Stomach (tissue), 9 donors: ENCODE data around the gene ERF. TPM values are rescaled to one million over a fixed set of nuclear protein-coding genes. Genes with fewer than 3 reads are reported as not detected.
A peak's percentile ranks its signal among the peaks of the same experiment; 100 is the strongest.

Source experiments
- DNase-seq, 2 donors: peaks; one replicate each; pipeline versions ENCODE4 v3.0.0 to v3.0.0-alpha.2; 2013 to 2019
- H3K27ac ChIP-seq, 5 donors: fragments of 200-600 bp in 4 of 5; sonication (generic) in 4 of 5; one replicate each; pipeline ENCODE4 v1.5.1; 2013 to 2019; ENCODE audit warnings: mild to moderate bottlenecking in 1 of 5, moderate library complexity in 1 of 5
- H3K27me3 ChIP-seq, 3 donors: fragments of 200-600 bp; sonication (generic); one replicate each; pipeline ENCODE4 v1.5.1; 2017 to 2019; ENCODE audit warnings: mixed run types in 1 of 3
- H3K36me3 ChIP-seq, 4 donors: fragments of 200-600 bp; sonication (generic); 1 replicate in 3 of 4; 2 replicates in 1 of 4; pipeline ENCODE4 v1.5.1; 2016 to 2019
- H3K4me1 ChIP-seq, 4 donors: fragments of 200-600 bp; sonication (generic); one replicate each; pipeline ENCODE4 v1.5.1; 2016 to 2019
- H3K4me3 ChIP-seq, 4 donors: fragments of 200-600 bp; sonication (generic) in 3 of 4; one replicate each; pipeline ENCODE4 v1.5.1; 2016 to 2019; ENCODE audit warnings: mild to moderate bottlenecking in 1 of 4
- H3K9me3 ChIP-seq, 4 donors: fragments of 200-600 bp; sonication (generic); one replicate each; pipeline ENCODE4 v1.5.1; 2016 to 2019
- CTCF ChIP-seq, 7 experiments: fragments of 450-650 bp in 4 of 7; fragments of 200-600 bp in 3 of 7; sonication (generic) in 3 of 7; IDR thresholded peaks; one replicate each; pipeline ENCODE4 v1.5.1; 2016 to 2019; ENCODE audit warnings: antibody characterized with exemption in 7 of 7, control low read depth in 2 of 7, mild to moderate bottlenecking in 1 of 7
- EP300 ChIP-seq: sonication (generic); formaldehyde crosslinking; IDR thresholded peaks from one replicate; pipeline ENCODE4 v1.6.1; 2017; ENCODE audit warnings: antibody characterized with exemption
- POLR2A ChIP-seq, 4 donors: fragments of 450-650 bp; IDR thresholded peaks; one replicate each; pipeline ENCODE4 v1.6.1; 2016; ENCODE audit warnings: antibody characterized with exemption in 4 of 4, control low read depth in 2 of 4, mild to moderate bottlenecking in 1 of 4, moderate library complexity in 1 of 4
- POLR2AphosphoS5 ChIP-seq, 3 donors: sonication (generic); formaldehyde crosslinking; IDR thresholded peaks; one replicate each; pipeline ENCODE4 v1.6.1; 2016; ENCODE audit warnings: antibody characterized with exemption in 3 of 3
- WGBS, 5 donors: extraction: QIAGEN DNeasy Blood & Tissue Kit in 3 of 5; methylation state at CpG; one replicate each; pipeline versions ENCODE4 v1.1.5 to v1.1.7; 2013 to 2018; 5-methylcytosine and 5-hydroxymethylcytosine counted together
- intact Hi-C: fragments of 100-400 bp; cut with DNase I; formaldehyde crosslinking; loops from one replicate; pipeline ENCODE4 v1.15.1; 2023; ENCODE audit warnings: low total_unique reads
- polyA plus RNA-seq, 3 donors: library from polyadenylated mRNA; stranded (reverse); fragments of 200-250 nt; gene quantifications; one replicate each; pipeline ENCODE4 v1.2.3, GENCODE V29; 2013
- total RNA-seq, 5 donors: library from RNA; depleted of rRNA; stranded (reverse); fragments of >200 nt; gene quantifications; one replicate each; pipeline versions ENCODE4 v1.1.0 to v1.2.3, GENCODE V29; 2014 to 2016
- donor health status: healthy with polysubstance abuse.
- donor health status: Bipolar disorder and iron deficiency.
- donor health status: healthy.

ERF gene
- total and polyA plus RNA-seq, 8 donors: 11.6 to 118 (median 30.8) TPM

- peak overlapping the region; percentile 93 to 100 (median 95) for H3K27ac ChIP-seq
- WGBS, 5 donors: 16 to 25% (median 22%) methylated on average over 7 of the region's 7 CpGs
- H3K4me1 ChIP-seq: peaks cover 76 to 92% (median 88%) of the 10 kb centered on the region in 4 donors
- peak in 1 of 2 donors; percentile 78 for DNase-seq
- no peaks in the 10 kb centered on the region for H3K27me3 ChIP-seq
- no peaks in the 10 kb centered on the region for H3K9me3 ChIP-seq
- H3K4me3 ChIP-seq: peak overlapping the region; percentile 71 to 91 (median 82)
- intact Hi-C loops: no loop called here
- no peak for TF ChIP-seq CTCF (IDR thresholded peaks at IDR 0.05)
- TF ChIP-seq POLR2AphosphoS5 (IDR thresholded peaks at IDR 0.05): no peak
- TF ChIP-seq POLR2A (IDR thresholded peaks at IDR 0.05): no peak
- TF ChIP-seq EP300: no peak
- H3K36me3 ChIP-seq: peaks cover 3 to 6% (median 5%) of the 10 kb centered on the region in 4 donors
These were observed 27.2 kb upstream of the ERF start for GRCh38 chr19:42281827-42282762.

- peaks cover 77 to 92% (median 88%) of the 10 kb centered on the region in 4 donors for H3K4me1 ChIP-seq
- H3K27me3 ChIP-seq: no peaks in the 10 kb centered on the region
- H3K9me3 ChIP-seq: no peaks in the 10 kb centered on the region
- DNase-seq: peak in 1 of 2 donors; percentile 83
- peak overlapping the region; percentile 93 to 100 (median 95) for H3K27ac ChIP-seq
- peak overlapping the region; percentile 71 to 91 (median 82) for H3K4me3 ChIP-seq
- TF ChIP-seq POLR2A (IDR thresholded peaks at IDR 0.05): peak in 1 of 4 donors; percentile 15
- no peak for TF ChIP-seq CTCF (IDR thresholded peaks at IDR 0.05)
- WGBS, 5 donors: 5 to 15% (median 7%) methylated on average over 11 to 25 of the region's 25 CpGs
- peaks cover 0 to 6% (median 2%) of the 10 kb centered on the region in 4 donors for H3K36me3 ChIP-seq
- intact Hi-C loops: no loop called here
These were observed 26.4 kb upstream of the ERF start for GRCh38 chr19:42281146-42281826.

- Histone ChIP-seq H3K9me3 (no peaks in the 10 kb centered on the region), H3K27me3 (no peaks in the 10 kb centered on the region), H3K4me1 (peaks cover 77 to 92% (median 88%) of the 10 kb centered on the region in 4 donors), H3K4me3 (peak overlapping the region; percentile 71 to 91 (median 82)), H3K36me3 (peaks cover 0 to 8% (median 3%) of the 10 kb centered on the region in 4 donors), H3K27ac (peak overlapping the region; percentile 93 to 100 (median 95))
- WGBS, 5 donors: 0 to 1% (median 1%) methylated on average over 18 to 20 of the region's 20 CpGs
- TF ChIP-seq POLR2AphosphoS5 (IDR thresholded peaks at IDR 0.05): no peak
- TF ChIP-seq CTCF (IDR thresholded peaks at IDR 0.05): peak in 1 of 7 experiments; percentile 12
- intact Hi-C loops: no loop called here
- no peak for DNase-seq
These were observed 25.9 kb upstream of the ERF start for GRCh38 chr19:42280815-42281145.
